Left renal cortex interstitium (tissue), 4 donors: Measurements from ENCODE around the gene BCDIN3D. TPM values are rescaled to one million over a fixed set of nuclear protein-coding genes. Genes with fewer than 3 reads are reported as not detected.

ENCODE experiments used
- DNase-seq, 4 donors: peaks; one replicate each; pipeline ENCODE4 v3.0.0-alpha.2; 2013; ENCODE audit warnings: low read depth in 4 of 4, low spot score in 2 of 4, missing footprints in 1 of 4
- polyA plus RNA-seq, 4 donors: library from polyadenylated mRNA; unstranded; fragments of 120-200 nt; gene quantifications; one replicate each; pipeline ENCODE4 v1.2.1, GENCODE V29; 2013; ENCODE audit not compliant: insufficient read length in 4 of 4

BCDIN3D gene
- polyA plus RNA-seq, 4 donors, result 6.9 to 8.8 (median 8.1) TPM

DNA sequence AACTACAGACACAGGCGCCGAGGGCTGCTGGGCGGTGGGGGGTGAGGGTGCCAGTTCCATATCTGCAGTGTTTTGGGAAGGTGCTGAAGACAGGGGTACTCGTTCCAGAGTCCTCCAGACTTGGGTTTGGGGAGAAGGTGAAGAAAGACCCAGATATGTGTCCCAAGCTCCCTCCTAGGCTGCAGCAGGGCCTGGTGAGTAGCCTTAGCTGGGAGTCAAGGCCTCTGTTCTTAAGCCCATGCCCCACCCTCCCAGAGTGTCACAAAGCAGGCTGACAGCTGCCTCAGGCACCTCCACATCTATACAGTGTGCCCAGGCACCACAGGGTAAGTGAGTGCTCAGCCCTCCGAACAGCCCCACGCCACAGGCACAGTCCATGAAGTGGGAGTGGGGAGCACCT is 19.0 kb downstream of the BCDIN3D start:
- DNase-seq, result no peak

DNA sequence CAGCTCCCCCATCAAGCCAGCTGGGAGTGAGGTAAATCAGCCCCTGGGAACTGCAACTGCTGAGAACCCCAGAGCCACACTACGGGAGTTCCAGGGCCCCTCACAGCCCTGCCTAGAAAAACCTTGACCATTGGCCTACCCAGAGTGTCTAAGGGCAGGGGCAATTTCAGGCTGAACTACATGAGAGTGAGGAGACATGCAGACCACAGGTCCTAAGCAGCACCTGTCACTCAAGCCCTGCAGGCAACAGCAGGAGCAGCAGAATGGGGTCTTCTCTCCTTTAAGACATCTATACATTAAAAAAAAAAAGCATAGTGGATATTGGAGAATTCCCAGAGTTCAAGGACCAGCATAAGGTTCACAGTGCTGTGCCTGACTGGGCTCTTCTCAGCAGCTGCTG is 19.6 kb downstream of the BCDIN3D start:
- DNase-seq, result no peak

DNA sequence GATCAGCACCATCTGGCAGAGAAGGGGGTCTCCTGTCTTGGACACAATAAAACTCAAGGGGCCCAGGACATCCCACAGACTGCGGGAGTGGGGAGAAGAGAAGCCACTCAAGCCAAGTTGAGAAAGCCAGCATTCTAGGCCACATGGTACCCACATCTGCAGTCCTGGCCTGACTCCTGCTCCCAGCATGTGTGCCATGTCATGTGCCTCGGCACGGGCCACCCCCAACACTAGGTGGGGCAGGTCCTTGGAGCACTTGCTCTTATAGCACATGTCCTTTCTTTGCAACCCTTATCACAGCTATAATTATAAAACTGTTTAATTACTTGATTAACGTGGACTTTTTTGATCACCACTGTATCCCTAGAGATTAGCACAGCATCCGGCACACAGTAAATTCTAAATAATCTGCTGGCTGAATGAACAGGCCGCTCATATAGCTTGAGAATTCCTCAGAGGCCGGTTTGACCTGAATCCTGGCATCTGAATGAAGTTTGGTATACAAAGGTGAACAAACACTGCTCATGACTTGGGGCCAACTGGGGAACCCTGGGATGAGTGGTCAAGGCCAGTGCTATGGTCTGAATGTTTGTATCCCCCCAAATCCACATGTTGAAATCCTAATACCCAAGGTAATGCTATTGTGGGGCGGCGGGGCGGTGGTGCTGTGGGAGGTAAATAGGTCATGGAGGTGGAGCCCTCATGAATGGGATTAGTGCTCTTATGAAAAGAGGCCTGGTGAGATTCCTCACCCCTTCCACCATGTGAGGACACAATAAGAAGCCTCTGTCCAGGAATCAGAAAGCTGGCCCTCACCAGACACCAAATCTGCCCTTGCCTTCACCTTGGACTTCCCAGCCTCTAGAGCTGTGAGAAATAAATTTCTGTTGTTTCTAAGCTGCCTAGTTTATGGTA is 21.3 kb downstream of the BCDIN3D start:
- no peak for DNase-seq

- no peak for DNase-seq
These were observed 23.1 kb downstream of the BCDIN3D start for GRCh38 chr12:49819786-49820185.

DNA sequence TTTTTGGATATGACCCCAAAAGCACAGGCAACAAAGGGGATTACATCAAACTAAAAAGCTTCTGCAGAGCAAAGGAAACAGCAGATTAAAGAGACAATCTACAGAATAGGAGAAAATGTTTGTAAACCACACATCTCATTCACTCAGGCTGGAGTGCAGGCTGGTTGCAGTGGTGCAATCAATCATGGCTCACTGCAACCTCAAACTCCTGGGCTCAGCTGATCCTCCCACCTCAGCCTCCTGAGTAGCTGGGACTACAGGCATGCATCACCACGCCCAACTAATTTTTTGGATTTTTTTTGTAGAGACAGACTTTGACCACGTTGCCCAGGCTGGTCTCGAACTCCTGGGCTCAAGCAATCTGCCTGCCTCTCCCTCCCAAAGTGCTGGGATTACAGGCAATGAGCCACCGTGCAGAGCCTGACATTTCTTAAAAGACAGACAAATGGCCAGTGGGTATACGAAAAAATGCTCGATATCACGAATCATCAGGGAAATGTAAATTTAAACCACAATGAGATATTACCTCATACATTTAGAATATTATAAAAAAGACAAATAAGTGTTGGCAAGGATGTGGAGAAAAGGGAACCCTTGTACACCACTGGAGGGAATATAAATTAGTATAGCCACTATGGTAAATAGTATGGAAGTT is 24.5 kb downstream of the BCDIN3D start:
- no peak for DNase-seq

DNA sequence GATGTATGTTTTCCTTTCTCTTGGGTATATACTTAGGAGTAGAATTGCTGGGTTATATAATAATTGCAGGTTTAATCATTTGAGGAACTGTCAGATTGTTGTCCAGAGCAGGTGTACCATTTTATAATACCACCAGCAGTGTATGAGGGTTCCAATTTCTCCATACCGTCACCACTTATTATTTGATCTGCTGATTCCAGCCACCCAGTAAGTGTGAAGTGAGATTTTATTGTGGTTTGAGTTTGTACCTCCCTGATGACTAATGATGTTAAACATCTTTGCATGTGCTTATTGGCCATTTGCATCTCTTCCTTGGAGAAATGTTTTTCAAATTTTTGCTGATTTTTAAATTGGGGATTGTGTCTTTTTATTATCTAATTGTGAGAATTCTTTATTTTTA is 29.8 kb downstream of the BCDIN3D start:
- no peak for DNase-seq

GRCh38 chr12:49811961-49812401 is 30.9 kb downstream of the BCDIN3D start:
- DNase-seq, result no peak

GRCh38 chr12:49811136-49811535 is 31.8 kb downstream of the BCDIN3D start:
- no peak for DNase-seq

DNA sequence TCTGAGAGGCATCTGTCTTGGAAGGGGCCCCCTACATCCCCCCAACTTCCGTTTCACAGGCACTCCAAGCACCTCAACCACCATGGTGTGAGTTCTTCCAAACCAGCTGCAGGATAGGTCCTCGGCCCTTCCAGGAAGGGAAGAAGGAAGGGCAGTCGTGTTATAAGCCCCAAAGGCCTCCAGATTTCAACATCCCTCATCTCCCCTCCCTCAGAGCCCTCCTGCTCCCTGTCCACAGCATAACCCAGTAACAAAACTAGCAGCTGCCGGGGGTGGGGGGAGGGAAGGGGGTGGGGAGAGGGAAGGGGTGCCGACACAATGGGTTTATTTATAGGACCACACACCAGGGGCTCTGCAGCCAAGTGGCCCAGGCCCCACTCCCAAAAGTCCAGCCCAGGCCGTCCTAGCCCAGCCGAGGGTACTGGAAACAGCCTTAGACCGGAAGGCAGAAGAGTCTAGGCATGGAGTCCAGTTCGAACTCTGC is 33.0 kb downstream of the BCDIN3D start:
- DNase-seq, result no peak

GRCh38 chr12:49809381-49809905 is 33.5 kb downstream of the BCDIN3D start:
- DNase-seq, result no peak

- no peak for DNase-seq
These were observed 34.1 kb downstream of the BCDIN3D start for GRCh38 chr12:49808686-49809380.

GRCh38 chr12:49807991-49808580 is 34.8 kb downstream of the BCDIN3D start:
- DNase-seq, result no peak

- DNase-seq, result no peak
These were observed 36.0 kb downstream of the BCDIN3D start for GRCh38 chr12:49806877-49807276.

DNA sequence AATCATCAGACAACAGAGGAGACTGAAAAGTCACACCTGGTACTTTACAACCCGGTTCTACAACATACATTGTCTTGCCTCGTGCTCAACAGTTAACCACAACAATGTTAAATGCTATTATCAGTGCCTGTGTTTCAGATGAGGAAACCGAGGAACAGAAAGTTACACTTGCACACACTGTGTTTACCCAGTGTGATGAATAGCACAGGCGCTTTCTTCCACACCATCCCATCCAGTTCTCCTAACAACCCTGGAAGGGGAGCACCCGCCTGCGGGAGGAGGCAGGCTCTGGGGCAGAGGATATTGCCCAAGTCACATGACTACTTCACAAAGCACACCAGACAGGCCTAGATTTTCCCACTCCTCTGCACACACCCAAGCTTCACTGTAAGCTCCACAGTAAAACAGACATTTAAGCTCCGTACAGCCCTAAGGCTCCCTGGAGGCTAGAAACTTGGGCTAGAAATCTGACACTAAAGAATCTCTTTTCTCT is 36.5 kb downstream of the BCDIN3D start:
- DNase-seq, result no peak

GRCh38 chr12:49805409-49805808 is 37.5 kb downstream of the BCDIN3D start:
- no peak for DNase-seq

GRCh38 chr12:49804821-49805220 is 38.1 kb downstream of the BCDIN3D start:
- no peak for DNase-seq

DNA sequence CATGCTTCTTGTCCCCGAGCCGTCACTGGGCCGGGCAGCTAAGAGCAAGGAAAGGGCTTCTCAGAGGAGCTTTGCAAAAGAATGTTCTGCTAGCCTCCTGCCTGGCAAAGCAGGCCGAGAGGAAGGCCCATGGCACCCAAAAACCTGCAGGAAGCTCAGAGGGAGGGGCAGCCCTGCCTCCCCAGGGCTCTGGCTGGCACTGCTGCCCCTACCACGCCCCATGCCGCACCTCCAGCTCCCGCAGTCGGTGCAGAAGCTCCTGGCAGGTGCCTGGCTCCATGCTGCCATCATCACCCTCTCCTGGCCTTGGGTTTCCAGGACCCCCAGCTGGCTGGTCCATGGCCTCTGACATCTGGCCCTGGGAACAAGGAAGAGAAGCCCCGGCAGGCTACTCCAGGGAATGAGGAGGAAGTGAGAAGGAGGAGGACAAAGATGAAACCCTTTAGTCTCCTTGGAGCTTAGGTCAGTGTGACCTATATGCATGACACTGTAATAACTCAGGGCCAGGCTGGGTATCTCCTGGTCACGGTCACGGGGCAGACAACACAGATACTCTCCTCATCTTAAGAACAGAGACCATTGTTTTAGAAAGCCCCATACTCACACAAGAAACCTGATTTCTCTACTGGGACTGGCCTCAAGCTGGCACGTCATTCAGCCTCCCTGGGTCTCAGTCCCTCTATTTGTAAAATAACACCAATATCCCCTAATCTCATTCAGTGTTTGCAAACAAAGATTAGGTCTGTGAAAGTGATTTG is 39.0 kb downstream of the BCDIN3D start:
- no peak for DNase-seq

- DNase-seq, result no peak
These were observed 41.5 kb downstream of the BCDIN3D start for GRCh38 chr12:49801141-49802063.
